Measurements from ENCODE around the gene QSOX2. TPM values are rescaled to one million over a fixed set of nuclear protein-coding genes. Genes with fewer than 3 reads are reported as not detected.

QSOX2 gene
- total and polyA plus RNA-seq, 8 donors: 1.5 to 33.5 (median 5.4) TPM

GRCh38 chr9:136283291-136284235 lies 38.0 kb upstream of the QSOX2 start:
- peak; percentile 85 to 92 for DNase-seq
- TF ChIP-seq, protein P1, sequence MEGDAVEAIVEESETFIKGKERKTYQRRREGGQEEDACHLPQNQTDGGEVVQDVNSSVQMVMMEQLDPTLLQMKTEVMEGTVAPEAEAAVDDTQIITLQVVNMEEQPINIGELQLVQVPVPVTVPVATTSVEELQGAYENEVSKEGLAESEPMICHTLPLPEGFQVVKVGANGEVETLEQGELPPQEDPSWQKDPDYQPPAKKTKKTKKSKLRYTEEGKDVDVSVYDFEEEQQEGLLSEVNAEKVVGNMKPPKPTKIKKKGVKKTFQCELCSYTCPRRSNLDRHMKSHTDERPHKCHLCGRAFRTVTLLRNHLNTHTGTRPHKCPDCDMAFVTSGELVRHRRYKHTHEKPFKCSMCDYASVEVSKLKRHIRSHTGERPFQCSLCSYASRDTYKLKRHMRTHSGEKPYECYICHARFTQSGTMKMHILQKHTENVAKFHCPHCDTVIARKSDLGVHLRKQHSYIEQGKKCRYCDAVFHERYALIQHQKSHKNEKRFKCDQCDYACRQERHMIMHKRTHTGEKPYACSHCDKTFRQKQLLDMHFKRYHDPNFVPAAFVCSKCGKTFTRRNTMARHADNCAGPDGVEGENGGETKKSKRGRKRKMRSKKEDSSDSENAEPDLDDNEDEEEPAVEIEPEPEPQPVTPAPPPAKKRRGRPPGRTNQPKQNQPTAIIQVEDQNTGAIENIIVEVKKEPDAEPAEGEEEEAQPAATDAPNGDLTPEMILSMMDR (IDR thresholded peaks at IDR 0.05): peak in 5 of 7 experiments; percentile 60 to 86 (median 75)
- TF ChIP-seq POLR2A (IDR thresholded peaks at IDR 0.05) (no peak), POLR2AphosphoS5 (IDR thresholded peaks at IDR 0.05) (no peak), EP300 (IDR thresholded peaks at IDR 0.05) (no peak)
- H3K4me3 ChIP-seq: peak overlapping the region; percentile 29 to 43 (median 32)
- intact Hi-C loops (cut with DNase I; ENCODE audit: low total_unique reads): loop anchor here (10.0 kb wide), 1 partner anchor 109 kb away; no protein-coding TSS in a partner anchor
- peaks cover 7 to 15% (median 10%) of the 10 kb centered on the region in 4 donors for H3K4me1 ChIP-seq
- WGBS, 5 donors: 16 to 25% (median 17%) methylated on average over 27 to 32 of the region's 32 CpGs
- peaks cover 0 to 6% (median 0%) of the 10 kb centered on the region in 4 donors for H3K9me3 ChIP-seq
- no peaks in the 10 kb centered on the region for H3K36me3 ChIP-seq
- H3K27me3 ChIP-seq: peaks cover 0 to 74% (median 7%) of the 10 kb centered on the region in 3 donors
- H3K27ac ChIP-seq: peak overlapping the region in 3 of 5 donors; percentile 14 to 66 (median 33)

GRCh38 chr9:136282272-136282861 lies 36.8 kb upstream of the QSOX2 start:
- TF ChIP-seq, protein P1 (IDR thresholded peaks at IDR 0.05): no peak
- no peak for TF ChIP-seq POLR2AphosphoS5 (IDR thresholded peaks at IDR 0.05)
- no peak for TF ChIP-seq POLR2A (IDR thresholded peaks at IDR 0.05)
- TF ChIP-seq EP300 (IDR thresholded peaks at IDR 0.05): no peak
- WGBS, 5 donors: 30 to 40% (median 36%) methylated on average over 3 to 14 of the region's 14 CpGs
- no peak overlapping the region for H3K4me3 ChIP-seq
- DNase-seq: peak in 1 of 2 donors; percentile 42
- H3K36me3 ChIP-seq: no peaks in the 10 kb centered on the region
- peaks cover 0 to 74% (median 0%) of the 10 kb centered on the region in 3 donors for H3K27me3 ChIP-seq
- no peak overlapping the region for H3K27ac ChIP-seq
- H3K4me1 ChIP-seq: peaks cover 7 to 15% (median 10%) of the 10 kb centered on the region in 4 donors
- peaks cover 0 to 6% (median 0%) of the 10 kb centered on the region in 4 donors for H3K9me3 ChIP-seq
- intact Hi-C loops (cut with DNase I; ENCODE audit: low total_unique reads): loop anchor here (10.0 kb wide), 1 partner anchor 108 kb away; no protein-coding TSS in a partner anchor

DNA sequence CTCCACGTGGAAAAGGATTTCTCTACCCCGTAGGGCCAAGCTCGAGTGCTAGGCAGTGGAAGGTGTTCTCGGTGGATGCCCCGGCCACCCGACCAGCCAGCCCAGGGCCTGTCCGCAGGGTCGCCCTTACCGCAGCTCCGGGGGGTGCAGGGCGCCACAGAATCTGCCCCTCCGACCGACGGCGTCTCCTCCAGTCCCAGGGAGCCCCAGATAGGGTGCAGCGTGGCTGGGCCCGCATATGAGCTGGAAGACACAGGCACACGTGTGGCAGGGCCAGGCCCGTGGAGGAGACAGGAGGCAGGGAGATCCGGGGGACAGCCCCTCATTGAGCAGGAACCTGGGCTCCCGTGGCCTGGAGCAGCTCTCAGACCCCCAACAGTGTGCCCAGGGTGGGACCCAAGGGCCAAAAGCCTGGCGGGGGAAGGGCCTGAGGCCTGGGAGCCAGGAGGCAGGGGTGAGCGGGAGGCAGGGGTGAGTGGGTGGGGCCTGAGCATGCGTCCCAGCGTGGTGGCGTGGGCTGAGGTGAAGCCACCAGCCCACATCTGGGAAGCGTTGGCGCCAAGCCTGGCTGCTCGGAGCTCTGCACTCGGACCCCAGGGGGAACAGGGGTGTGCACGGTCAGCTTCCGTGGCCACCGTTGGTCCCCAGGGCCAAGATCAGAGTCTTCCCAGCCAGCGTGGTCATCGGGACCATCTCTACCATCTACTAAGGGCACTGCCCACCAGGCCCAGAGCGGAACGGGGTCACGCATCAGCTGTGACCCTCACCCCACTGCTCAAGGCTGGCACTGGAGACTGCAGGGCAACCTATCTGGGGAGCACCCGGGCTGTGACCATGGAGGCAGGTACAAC lies 36.0 kb upstream of the QSOX2 start:
- no peak overlapping the region for H3K4me3 ChIP-seq
- 77 to 86% (median 85%) methylated on average over 20 to 39 of the region's 39 CpGs for WGBS, 5 donors
- H3K9me3 ChIP-seq: peaks cover 0 to 6% (median 0%) of the 10 kb centered on the region in 4 donors
- H3K36me3 ChIP-seq: no peaks in the 10 kb centered on the region
- peaks cover 7 to 15% (median 10%) of the 10 kb centered on the region in 4 donors for H3K4me1 ChIP-seq
- H3K27ac ChIP-seq: no peak overlapping the region
- DNase-seq: no peak
- H3K27me3 ChIP-seq: peaks cover 0 to 74% (median 0%) of the 10 kb centered on the region in 3 donors
- no peak for TF ChIP-seq EP300 (IDR thresholded peaks at IDR 0.05)
- TF ChIP-seq POLR2AphosphoS5 (IDR thresholded peaks at IDR 0.05): no peak
- intact Hi-C loops (cut with DNase I; ENCODE audit: low total_unique reads): loop anchor here (10.0 kb wide), 1 partner anchor 107 kb away; no protein-coding TSS in a partner anchor

DNA sequence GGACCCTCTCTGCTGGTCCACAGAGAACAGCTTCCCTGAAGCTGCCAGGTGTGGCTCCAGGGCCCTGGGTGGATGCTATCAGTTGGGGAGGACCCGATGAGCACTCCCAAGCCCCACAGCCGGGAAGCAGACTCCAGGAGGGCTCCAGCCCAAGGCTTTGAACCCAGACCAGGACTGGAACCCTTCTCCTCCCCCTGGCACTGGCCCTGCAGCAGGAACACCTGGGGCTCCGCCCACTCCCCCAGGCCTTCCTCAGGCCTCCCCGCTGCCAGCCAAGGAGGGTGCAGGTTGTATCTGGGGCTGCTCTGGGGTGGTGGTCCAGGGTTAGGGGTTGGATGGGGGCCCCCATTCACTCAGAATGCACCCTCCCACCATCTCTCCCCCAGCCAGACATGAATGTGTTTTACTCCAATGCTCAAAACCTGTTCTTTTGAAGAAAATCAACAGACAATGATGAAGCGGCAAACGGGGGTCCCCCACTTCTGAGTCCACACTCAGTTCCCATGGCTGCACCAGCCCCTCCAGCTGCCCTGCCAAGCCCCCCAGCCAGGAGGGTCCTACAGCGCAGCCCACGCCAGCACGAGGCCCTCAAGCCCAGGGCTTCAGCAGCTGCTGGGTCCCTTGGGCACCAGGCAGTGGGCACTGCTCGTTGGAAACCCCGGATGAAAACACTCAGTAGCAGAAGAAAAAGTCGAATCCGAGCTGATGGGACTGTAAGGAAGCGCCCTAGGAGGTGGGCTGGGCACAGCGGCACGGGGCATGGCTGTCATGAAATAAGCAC lies 35.1 kb upstream of the QSOX2 start:
- Histone ChIP-seq H3K4me1 (peaks cover 7 to 15% (median 10%) of the 10 kb centered on the region in 4 donors), H3K9me3 (peaks cover 0 to 6% (median 0%) of the 10 kb centered on the region in 4 donors), H3K27me3 (peaks cover 0 to 74% (median 5%) of the 10 kb centered on the region in 3 donors), H3K27ac (no peak overlapping the region), H3K4me3 (no peak overlapping the region), H3K36me3 (no peaks in the 10 kb centered on the region)
- TF ChIP-seq POLR2A (IDR thresholded peaks at IDR 0.05): no peak
- no peak for TF ChIP-seq POLR2AphosphoS5 (IDR thresholded peaks at IDR 0.05)
- TF ChIP-seq EP300 (IDR thresholded peaks at IDR 0.05): no peak
- TF ChIP-seq, protein P1 (IDR thresholded peaks at IDR 0.05): no peak
- WGBS, 5 donors: 86 to 93% (median 87%) methylated on average over 14 to 16 of the region's 16 CpGs
- DNase-seq: no peak
- intact Hi-C loops (cut with DNase I; ENCODE audit: low total_unique reads): loop anchor here (10.0 kb wide), 1 partner anchor 106 kb away; no protein-coding TSS in a partner anchor

Data from stomach (tissue), 9 donors.